ENCODE results near the gene TEDC1. TPM values are rescaled to one million over a fixed set of nuclear protein-coding genes. Genes with fewer than 3 reads are reported as not detected.

TEDC1 gene
- total RNA-seq, 2 experiments from 2014 or later = 40.7 to 53.2 TPM

GRCh38 chr14:105495101-105495989 lies 4.3 kb downstream of the TEDC1 start:
- CTCF ChIA-PET = no interaction called here
- Mint-ChIP-seq H3K4me3 (no peak overlapping the region), H3K36me3 (ENCODE audit: low read depth) (peaks cover 4% of the 10 kb centered on the region), H3K27ac (no peak overlapping the region), H3K27me3 (no peaks in the 10 kb centered on the region), H3K4me1 (peaks cover 8% of the 10 kb centered on the region), H3K9me3 (no peaks in the 10 kb centered on the region)
- DNase-seq = no peak
- POLR2A ChIA-PET = no interaction called here

DNA sequence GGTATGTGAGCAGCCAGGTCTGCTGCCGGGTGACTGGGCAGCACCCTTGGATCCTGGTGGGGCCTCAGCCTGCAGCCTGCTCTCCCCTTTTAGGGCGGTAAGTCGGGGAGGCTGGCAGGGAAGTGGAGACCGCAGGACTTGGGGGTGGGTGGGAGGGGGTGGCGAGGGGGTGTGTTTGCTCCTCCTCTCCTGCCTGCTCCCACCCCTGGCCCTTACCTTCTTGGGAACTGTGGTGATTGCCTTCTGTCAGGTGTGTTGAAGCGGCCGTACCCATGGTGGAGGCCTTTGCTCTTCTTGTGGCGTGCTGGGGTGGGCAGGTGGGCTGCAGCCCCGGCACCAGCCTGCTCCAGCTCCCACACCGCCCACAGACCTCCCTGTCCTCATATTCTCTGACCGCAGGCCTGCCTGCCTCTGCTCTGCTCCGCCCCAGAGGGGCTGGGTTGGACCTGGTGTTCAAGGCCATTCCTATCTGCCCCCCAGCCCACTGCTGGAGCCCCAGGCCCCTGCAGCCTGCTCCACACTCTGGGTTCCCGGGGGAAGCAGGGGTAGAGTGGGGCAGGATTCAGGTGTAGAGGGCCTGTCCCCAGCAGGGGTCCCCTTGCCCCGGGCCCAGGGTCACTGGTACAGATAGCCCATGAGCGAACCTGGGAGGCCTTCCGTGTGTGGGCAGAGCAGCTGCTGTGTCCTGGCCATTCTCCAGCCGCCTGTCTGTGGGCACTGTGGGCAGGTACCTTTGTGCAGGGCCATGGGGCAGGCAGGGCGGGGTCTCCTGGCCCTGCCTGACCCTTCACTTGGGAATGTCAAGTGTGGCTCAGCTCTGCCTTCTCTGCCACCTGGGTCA lies 5.2 kb downstream of the TEDC1 start:
- H3K4me3 Mint-ChIP-seq = no peak overlapping the region
- no peaks in the 10 kb centered on the region for H3K27me3 Mint-ChIP-seq
- H3K27ac Mint-ChIP-seq = no peak overlapping the region
- CTCF ChIA-PET = no interaction called here
- H3K9me3 Mint-ChIP-seq = no peaks in the 10 kb centered on the region
- POLR2A ChIA-PET = no interaction called here
- H3K36me3 Mint-ChIP-seq (ENCODE audit: low read depth) = peaks cover 4% of the 10 kb centered on the region
- DNase-seq = no peak
- H3K4me1 Mint-ChIP-seq = peaks cover 8% of the 10 kb centered on the region

DNA sequence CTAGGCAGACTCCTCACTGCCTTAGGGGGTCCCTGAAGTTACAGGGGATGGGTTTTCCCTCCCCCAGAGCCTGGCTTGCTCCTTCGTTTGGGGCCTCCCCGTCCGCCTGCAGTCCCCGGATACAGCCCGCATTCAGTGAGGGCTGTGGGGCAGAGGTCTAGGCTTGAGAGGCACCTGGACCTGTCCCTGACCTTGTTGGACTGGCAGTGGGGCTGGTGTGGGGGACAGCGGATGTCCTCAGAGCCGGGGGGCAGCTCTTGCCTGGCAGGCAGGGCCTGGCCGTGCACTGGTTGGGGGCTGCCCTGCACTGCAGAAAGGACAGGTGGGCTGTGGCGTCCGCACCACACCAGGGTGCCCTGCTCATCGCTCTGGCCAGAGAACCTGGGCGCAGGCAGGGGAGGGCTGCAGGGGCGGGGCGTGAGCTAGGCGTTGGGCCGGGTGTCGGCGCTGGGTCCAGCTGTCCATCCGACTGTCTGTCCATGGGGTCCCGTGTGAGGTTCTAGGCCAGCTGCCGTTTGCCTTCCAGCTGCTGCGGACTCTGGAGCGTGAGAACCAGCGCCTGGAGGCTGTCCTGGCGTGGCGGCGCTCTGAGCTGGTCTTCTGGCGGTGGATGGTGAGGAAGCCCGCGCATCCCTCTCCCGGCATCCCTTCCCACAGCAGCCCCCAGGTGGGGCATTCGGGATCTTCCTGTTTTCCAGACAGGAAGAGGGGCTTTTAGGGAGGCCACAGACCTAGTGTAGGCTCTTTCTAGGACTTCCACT lies 6.0 kb downstream of the TEDC1 start:
- Mint-ChIP-seq H3K9me3 (no peaks in the 10 kb centered on the region), H3K27ac (no peak overlapping the region), H3K27me3 (no peaks in the 10 kb centered on the region), H3K4me3 (no peak overlapping the region), H3K4me1 (peaks cover 5% of the 10 kb centered on the region), H3K36me3 (ENCODE audit: low read depth) (peaks cover 4% of the 10 kb centered on the region)
- CTCF ChIA-PET = interaction anchor here (0.9 to 1.2 kb wide), 2 partner anchors 16 to 126 kb away, joined by 3 read pairs; no protein-coding TSS in a partner anchor
- POLR2A ChIA-PET = no interaction called here
- no peak for DNase-seq

DNA sequence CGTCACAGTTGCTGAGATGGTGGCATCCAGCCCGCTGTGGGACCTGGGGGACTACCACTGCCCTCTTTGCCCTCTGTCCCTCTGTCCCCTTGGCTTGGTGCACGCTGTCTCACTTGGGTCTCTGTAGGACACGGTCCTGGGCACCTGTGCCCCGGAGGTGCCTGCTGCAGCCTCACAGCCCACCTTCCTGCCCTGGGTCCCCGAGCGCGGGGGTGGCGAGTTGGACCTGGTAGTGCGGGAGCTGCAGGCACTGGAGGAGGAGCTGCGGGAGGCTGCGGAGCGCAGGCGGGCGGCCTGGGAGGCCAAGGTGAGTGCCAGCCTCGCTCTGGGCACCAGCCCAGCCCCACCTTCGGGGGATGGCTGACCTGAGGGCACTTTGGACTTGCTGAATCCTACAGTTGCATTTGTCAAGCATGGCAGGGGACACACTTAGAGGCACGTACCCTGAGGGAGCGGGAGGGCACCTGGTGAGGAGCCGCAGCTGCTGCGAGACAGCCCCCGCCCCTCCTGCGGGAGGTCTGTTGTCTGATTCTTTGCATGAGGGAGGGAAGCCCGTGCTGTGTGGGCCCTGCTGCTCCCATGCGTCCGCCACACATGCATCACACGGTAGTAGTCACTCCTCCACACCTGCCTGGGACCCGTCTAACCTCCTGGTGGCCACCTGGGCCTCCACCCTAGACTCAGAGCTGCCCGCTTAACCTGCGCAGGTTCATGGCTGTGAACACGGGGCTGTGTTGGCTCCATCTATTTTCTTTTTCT lies 6.8 kb downstream of the TEDC1 start:
- ChIA-PET POLR2A (no interaction called here), CTCF (interaction anchor here (0.9 to 1.2 kb wide), 2 partner anchors 17 to 127 kb away, joined by 3 read pairs; no protein-coding TSS in a partner anchor)
- H3K4me3 Mint-ChIP-seq = no peak overlapping the region
- H3K27ac Mint-ChIP-seq = no peak overlapping the region
- peaks cover 3% of the 10 kb centered on the region for H3K4me1 Mint-ChIP-seq
- no peaks in the 10 kb centered on the region for H3K9me3 Mint-ChIP-seq
- H3K27me3 Mint-ChIP-seq = no peaks in the 10 kb centered on the region
- no peak for DNase-seq
- H3K36me3 Mint-ChIP-seq (ENCODE audit: low read depth) = peaks cover 4% of the 10 kb centered on the region

GRCh38 chr14:105498430-105499255 lies 7.6 kb downstream of the TEDC1 start:
- Mint-ChIP-seq H3K27ac (no peak overlapping the region), H3K9me3 (no peaks in the 10 kb centered on the region), H3K27me3 (no peaks in the 10 kb centered on the region), H3K36me3 (ENCODE audit: low read depth) (peaks cover under 1% of the 10 kb centered on the region), H3K4me3 (no peak overlapping the region), H3K4me1 (no peaks in the 10 kb centered on the region)
- POLR2A ChIA-PET = no interaction called here
- no peak for DNase-seq
- CTCF ChIA-PET = interaction anchor here (1.2 kb wide), 1 partner anchor 18 kb away, joined by 3 read pairs; no protein-coding TSS in a partner anchor

GRCh38 chr14:105499256-105500035 lies 8.4 kb downstream of the TEDC1 start:
- POLR2A ChIA-PET = no interaction called here
- Mint-ChIP-seq H3K4me1 (no peaks in the 10 kb centered on the region), H3K27ac (no peak overlapping the region), H3K4me3 (no peak overlapping the region), H3K9me3 (no peaks in the 10 kb centered on the region), H3K36me3 (ENCODE audit: low read depth) (no peaks in the 10 kb centered on the region), H3K27me3 (no peaks in the 10 kb centered on the region)
- no peak for DNase-seq
- CTCF ChIA-PET = interaction anchor here (0.6 kb wide), 1 partner anchor 140 kb away, joined by 3 read pairs; no protein-coding TSS in a partner anchor

DNA sequence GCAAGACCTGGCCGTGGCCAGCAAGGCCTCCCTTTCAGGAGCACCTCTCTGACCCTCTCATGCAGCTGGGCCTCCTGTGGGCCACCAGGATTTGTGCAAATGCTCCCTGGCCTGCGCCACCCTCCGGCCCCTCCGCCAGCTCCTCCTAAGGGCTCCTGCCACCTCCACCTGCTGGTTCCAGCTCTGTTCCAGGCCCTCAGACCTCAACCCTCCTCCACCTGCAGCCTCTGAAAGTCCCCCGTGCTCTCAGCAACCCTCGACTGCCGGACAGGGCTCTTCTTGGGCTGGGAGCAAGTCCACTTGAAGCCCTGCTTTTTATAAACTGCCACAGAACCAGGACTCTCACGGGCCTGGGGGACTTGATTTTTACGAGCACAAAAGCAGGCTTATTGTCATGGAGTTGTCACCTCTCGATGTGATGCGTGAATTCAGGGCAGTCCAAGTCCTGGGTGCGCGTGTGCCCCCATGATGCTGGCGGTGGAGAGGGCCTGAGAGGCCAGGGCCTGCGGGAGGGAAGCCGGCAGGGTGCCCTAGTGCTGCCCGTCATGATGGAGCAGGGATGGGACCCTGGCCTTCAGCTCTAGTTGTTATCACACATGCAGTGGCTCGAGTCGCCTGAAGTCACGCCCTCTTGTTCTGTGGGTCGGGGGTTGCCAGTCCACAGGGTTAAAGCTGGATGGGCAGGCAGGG lies 9.1 kb downstream of the TEDC1 start:
- ChIA-PET POLR2A (no interaction called here), CTCF (interaction anchor here (0.6 to 2.1 kb wide), 3 partner anchors 11 to 141 kb away, joined by 3 to 8 read pairs (median 3); no protein-coding TSS in a partner anchor)
- H3K4me1 Mint-ChIP-seq = no peaks in the 10 kb centered on the region
- H3K27me3 Mint-ChIP-seq = no peaks in the 10 kb centered on the region
- no peaks in the 10 kb centered on the region for H3K36me3 Mint-ChIP-seq (ENCODE audit: low read depth)
- H3K4me3 Mint-ChIP-seq = no peak overlapping the region
- no peak overlapping the region for H3K27ac Mint-ChIP-seq
- H3K9me3 Mint-ChIP-seq = no peaks in the 10 kb centered on the region
- no peak for DNase-seq

GRCh38 chr14:105500726-105501101 lies 9.7 kb downstream of the TEDC1 start:
- POLR2A ChIA-PET = no interaction called here
- Mint-ChIP-seq H3K4me3 (no peak overlapping the region), H3K4me1 (no peaks in the 10 kb centered on the region), H3K9me3 (no peaks in the 10 kb centered on the region), H3K27ac (no peak overlapping the region), H3K36me3 (ENCODE audit: low read depth) (no peaks in the 10 kb centered on the region), H3K27me3 (no peaks in the 10 kb centered on the region)
- no peak for DNase-seq
- CTCF ChIA-PET = interaction anchor here (1.1 to 2.1 kb wide), 2 partner anchors 11 to 20 kb away, joined by 3 to 8 read pairs; no protein-coding TSS in a partner anchor

- H3K27me3 Mint-ChIP-seq = no peaks in the 10 kb centered on the region
- CTCF ChIA-PET = interaction anchor here (0.7 to 2.1 kb wide), 3 partner anchors 10 to 96 kb away, joined by 3 to 8 read pairs (median 5); no protein-coding TSS in a partner anchor
These were observed 10.7 kb downstream of the TEDC1 start for GRCh38 chr14:105501504-105502291.

More at GRCh38 chr14:105501504-105502291, 10.7 kb downstream of the TEDC1 start:
- Mint-ChIP-seq H3K4me3 (no peak overlapping the region), H3K4me1 (no peaks in the 10 kb centered on the region), H3K9me3 (no peaks in the 10 kb centered on the region), H3K36me3 (ENCODE audit: low read depth) (no peaks in the 10 kb centered on the region), H3K27ac (no peak overlapping the region)
- DNase-seq = no peak
- POLR2A ChIA-PET = interaction anchor here (0.7 kb wide), 1 partner anchor 10 kb away, joined by 3 read pairs; no protein-coding TSS in a partner anchor
